GM23338 (cell line): Measurements from ENCODE around the gene CDKN2D. TPM values are rescaled to one million over a fixed set of nuclear protein-coding genes. Genes with fewer than 3 reads are reported as not detected.

Experiments used
- ATAC-seq: fragments of 200-7000 bp; cut with Tn5 transposase; 3 replicates; pipeline ENCODE4 v1.9.1; 2020
- DNase-seq: peaks from one replicate; pipeline ENCODE4 v3.0.0-alpha.2; 2015; ENCODE audit warnings: low spot score
- H2AFZ ChIP-seq: fragments of 200-600 bp; sonication (generic); 2 replicates; pipeline ENCODE4 v1.8.0; 2016; ENCODE audit warnings: antibody characterized with exemption, mild to moderate bottlenecking, moderate library complexity
- H3F3A ChIP-seq: fragments of 200-600 bp; sonication (generic); replicated peaks from 2 replicates; pipeline ENCODE4 v1.8.0; 2017; ENCODE audit warnings: antibody characterized with exemption, mixed run types, low read depth
- H3K27ac ChIP-seq: fragments of 200-600 bp; sonication (generic); 2 replicates; pipeline ENCODE4 v1.6.1; 2016; ENCODE audit warnings: low read depth
- H3K27me3 ChIP-seq: fragments of 200-600 bp; sonication (generic); 2 replicates; pipeline ENCODE4 v1.8.0; 2016; ENCODE audit warnings: mild to moderate bottlenecking, mixed run types, moderate library complexity; ENCODE audit not compliant: insufficient read depth
- H3K36me3 ChIP-seq: fragments of 200-600 bp; sonication (generic); 2 replicates; pipeline ENCODE4 v1.8.0; 2016; ENCODE audit warnings: mild to moderate bottlenecking; ENCODE audit not compliant: insufficient read depth
- H3K4me1 ChIP-seq: fragments of 200-600 bp; sonication (generic); 2 replicates; pipeline ENCODE4 v1.8.0; 2016; ENCODE audit warnings: mild to moderate bottlenecking, moderate library complexity; ENCODE audit not compliant: insufficient read depth
- H3K4me2 ChIP-seq: fragments of 200-600 bp; sonication (generic); 2 replicates; pipeline ENCODE4 v1.7.1; 2017; ENCODE audit warnings: mixed run types
- H3K4me3 ChIP-seq: fragments of 200-600 bp; sonication (generic); 2 replicates; pipeline ENCODE4 v1.6.1; 2016; ENCODE audit warnings: mixed run types
- H3K79me2 ChIP-seq: fragments of 200-600 bp; sonication (generic); replicated peaks from 2 replicates; pipeline ENCODE4 v1.8.0; 2017; ENCODE audit warnings: mild to moderate bottlenecking; ENCODE audit not compliant: insufficient read depth
- H3K9me2 ChIP-seq: fragments of 200-600 bp; sonication (generic); 2 replicates; pipeline ENCODE4 v1.8.0; 2017; ENCODE audit not compliant: insufficient read depth
- H4K20me1 ChIP-seq: fragments of 200-600 bp; sonication (generic); replicated peaks from 2 replicates; pipeline ENCODE4 v1.8.0; 2017; ENCODE audit warnings: mild to moderate bottlenecking; ENCODE audit not compliant: insufficient read depth
- H3K27ac Mint-ChIP-seq: 2 replicates; pipeline ENCODE4 v1.8.0; 2020; ENCODE audit warnings: inconsistent platforms, mild to moderate bottlenecking, moderate library complexity, mixed read lengths
- H3K27me3 Mint-ChIP-seq: 3 replicates; pipeline ENCODE4 v1.8.0; 2022; ENCODE audit warnings: low read depth, mild to moderate bottlenecking, moderate library complexity, mixed read lengths, inconsistent platforms; ENCODE audit not compliant: insufficient read depth, poor library complexity
- H3K36me3 Mint-ChIP-seq: 3 replicates; pipeline ENCODE4 v1.8.0; 2021; ENCODE audit warnings: low read depth, mild to moderate bottlenecking, inconsistent platforms, moderate library complexity, mixed read lengths
- H3K4me1 Mint-ChIP-seq: 3 replicates; pipeline ENCODE4 v1.8.0; 2020; ENCODE audit warnings: mild to moderate bottlenecking, inconsistent platforms, mixed read lengths
- H3K4me3 Mint-ChIP-seq: 3 replicates; pipeline ENCODE4 v1.8.0; 2021; ENCODE audit warnings: moderate library complexity, mild to moderate bottlenecking, inconsistent platforms, mixed read lengths
- H3K9me3 Mint-ChIP-seq: 3 replicates; pipeline ENCODE4 v1.8.0; 2020; ENCODE audit warnings: moderate library complexity, mild to moderate bottlenecking, inconsistent platforms, mixed read lengths
- CTCF ChIP-seq, 2 experiments: fragments of 200-600 bp in 1 of 2; sonication (generic) in 1 of 2; conservative IDR thresholded peaks; 2 replicates each; pipeline versions ENCODE4 v1.5.1 to v1.6.1; 2016 to 2017; ENCODE audit warnings: antibody characterized with exemption in 2 of 2, low read depth in 2 of 2, mild to moderate bottlenecking in 2 of 2, moderate library complexity in 1 of 2
- ETS1 ChIP-seq: IDR thresholded peaks from 2 replicates; pipeline ENCODE4 v1.6.1; 2016; ENCODE audit warnings: antibody characterized with exemption
- EZH2 ChIP-seq: fragments of 200-600 bp; sonication (generic); IDR thresholded peaks from one replicate; pipeline ENCODE4 v1.8.0; 2017; ENCODE audit warnings: antibody characterized with exemption, mild to moderate bottlenecking, low read depth; ENCODE audit not compliant: unreplicated experiment
- EZH2phosphoT487 ChIP-seq: fragments of 200-600 bp; sonication (generic); IDR thresholded peaks from one replicate; pipeline ENCODE4 v1.8.1; 2018; ENCODE audit warnings: antibody characterized with exemption; ENCODE audit not compliant: unreplicated experiment
- JUNB ChIP-seq: IDR thresholded peaks from one replicate; pipeline ENCODE4 v1.6.1; 2016; ENCODE audit warnings: antibody characterized with exemption; ENCODE audit not compliant: unreplicated experiment
- NANOG ChIP-seq: IDR thresholded peaks from 2 replicates; pipeline ENCODE4 v1.6.1; 2016; ENCODE audit warnings: antibody characterized with exemption, borderline replicate concordance
- POLR2AphosphoS5 ChIP-seq: IDR thresholded peaks from 2 replicates; pipeline ENCODE4 v1.6.1; 2016; ENCODE audit warnings: antibody characterized with exemption, low read depth
- REST ChIP-seq: IDR thresholded peaks from one replicate; pipeline ENCODE4 v1.6.1; 2018; ENCODE audit warnings: antibody characterized with exemption; ENCODE audit not compliant: unreplicated experiment
- STAT1 ChIP-seq: IDR thresholded peaks from one replicate; pipeline ENCODE4 v1.6.1; 2016; ENCODE audit warnings: antibody characterized with exemption; ENCODE audit not compliant: unreplicated experiment
- ZNF114 ChIP-seq: fragments of 250-450 bp; sonication (Bioruptor Pico); IDR thresholded peaks from 2 replicates; pipeline ENCODE4 v1.5.0; 2020; ENCODE audit warnings: mild to moderate bottlenecking, moderate library complexity
- ZNF331 ChIP-seq: fragments of 250-450 bp; sonication (Bioruptor Pico); IDR thresholded peaks from 2 replicates; pipeline ENCODE4 v1.5.0; 2020; ENCODE audit warnings: low read depth, mild to moderate bottlenecking, moderate library complexity
- ZNF462 ChIP-seq: fragments of 250-450 bp; sonication (Bioruptor Pico); IDR thresholded peaks from 2 replicates; pipeline ENCODE4 v1.5.0; 2020; ENCODE audit warnings: mild to moderate bottlenecking, moderate library complexity
- polyA plus RNA-seq: library from polyadenylated mRNA; unstranded; fragments of >200 nt; fragmentation: Nextera tagmentation; extraction: Ambion mirVana; gene quantifications from 2 replicates; pipeline ENCODE4 v1.2.1, GENCODE V29; 2016
- total RNA-seq: library from RNA; depleted of rRNA; stranded (reverse); fragments of >200 nt; shearing (Covaris generic); gene quantifications from 2 replicates; pipeline ENCODE4 v1.2.3, GENCODE V29; 2014

Gene CDKN2D
- total and polyA plus RNA-seq, 2 experiments from 2014 or later: 1.4 to 4.0 TPM

- no peak for TF ChIP-seq ZNF462 (CRISPR knock-in tag)
These were observed 51.4 kb downstream of the CDKN2D start, which contains the start of gene S1PR5 (continued) for GRCh38 chr19:10517361-10517759.

- Histone ChIP-seq H3F3A (peaks cover 21% of the 10 kb centered on the region; the same call in 1 of the 2 replicates), H2AFZ (peak overlapping the region; percentile 95), H3K27me3 (peaks cover 85% of the 10 kb centered on the region), H3K4me2 (peak overlapping the region; percentile 95), H3K4me1 (peaks cover 16% of the 10 kb centered on the region), H3K9me2 (no peaks in the 10 kb centered on the region), H3K27ac (no peak overlapping the region), H3K79me2 (no peaks in the 10 kb centered on the region), H3K36me3 (no peaks in the 10 kb centered on the region), H4K20me1 (0 out of 2 replicates have a peak, but pooled peaks cover 8% of the 10 kb centered on the region), H3K4me3 (peak overlapping the region; percentile 78)
- Mint-ChIP-seq H3K9me3 (no peaks in the 10 kb centered on the region; the same call in 2 of the 3 replicates), H3K36me3 (no peaks in the 10 kb centered on the region; the same call in 2 of the 3 replicates), H3K4me3 (peak overlapping the region; percentile 68), H3K4me1 (peaks cover 25% of the 10 kb centered on the region), H3K27me3 (peaks cover 65% of the 10 kb centered on the region), H3K27ac (no peak overlapping the region)
- ATAC-seq (peak; percentile 1), DNase-seq (peak; percentile 44)
- no peak for TF ChIP-seq EZH2
- no peak for TF ChIP-seq POLR2AphosphoS5
- TF ChIP-seq REST: no peak
- TF ChIP-seq NANOG: no peak
- no peak for TF ChIP-seq STAT1
- no peak for TF ChIP-seq EZH2phosphoT487
- no peak for TF ChIP-seq ZNF331 (CRISPR knock-in tag)
- no peak for TF ChIP-seq CTCF (conservative IDR thresholded peaks at IDR 0.05; ENCODE audit: low read depth in 2 of 2)
- no peak for TF ChIP-seq JUNB
- no peak for TF ChIP-seq ZNF114
- TF ChIP-seq ETS1: no peak
These were observed 52.0 kb downstream of the CDKN2D start for GRCh38 chr19:10516671-10517286.
